Stimulated activated effector memory CD8-positive, alpha-beta T cell treated with anti-CD3 and anti-CD28 coated beads, Interleukin-12 subunit alpha, Interleukin-12 subunit beta, amount 100 ng/mL, for 72 hours (primary cell): Measurements from ENCODE around the gene MMP19.

Experiments
- ATAC-seq: fragments of 150-1000 bp; cut with Tn5 transposase; 2 replicates; pipeline ENCODE4 v1.10.0; 2021
- DNase-seq, 2 donors: peaks; one replicate each; pipeline ENCODE4 v3.0.0; 2021 to 2022; ENCODE audit warnings: low spot score in 2 of 2
- H3K27ac Mint-ChIP-seq: one replicate; pipeline ENCODE4 v1.8.0; 2022; ENCODE audit warnings: mild to moderate bottlenecking, mixed read lengths
- H3K36me3 Mint-ChIP-seq: one replicate; pipeline ENCODE4 v1.8.0; 2022; ENCODE audit warnings: mild to moderate bottlenecking, mixed read lengths
- H3K4me1 Mint-ChIP-seq: one replicate; pipeline ENCODE4 v1.8.0; 2022; ENCODE audit warnings: mixed read lengths
- H3K4me3 Mint-ChIP-seq: one replicate; pipeline ENCODE4 v1.8.0; 2022; ENCODE audit warnings: mild to moderate bottlenecking, mixed read lengths
- H3K9me3 Mint-ChIP-seq: one replicate; pipeline ENCODE4 v1.8.0; 2022; ENCODE audit warnings: mixed read lengths

Gene MMP19

DNA sequence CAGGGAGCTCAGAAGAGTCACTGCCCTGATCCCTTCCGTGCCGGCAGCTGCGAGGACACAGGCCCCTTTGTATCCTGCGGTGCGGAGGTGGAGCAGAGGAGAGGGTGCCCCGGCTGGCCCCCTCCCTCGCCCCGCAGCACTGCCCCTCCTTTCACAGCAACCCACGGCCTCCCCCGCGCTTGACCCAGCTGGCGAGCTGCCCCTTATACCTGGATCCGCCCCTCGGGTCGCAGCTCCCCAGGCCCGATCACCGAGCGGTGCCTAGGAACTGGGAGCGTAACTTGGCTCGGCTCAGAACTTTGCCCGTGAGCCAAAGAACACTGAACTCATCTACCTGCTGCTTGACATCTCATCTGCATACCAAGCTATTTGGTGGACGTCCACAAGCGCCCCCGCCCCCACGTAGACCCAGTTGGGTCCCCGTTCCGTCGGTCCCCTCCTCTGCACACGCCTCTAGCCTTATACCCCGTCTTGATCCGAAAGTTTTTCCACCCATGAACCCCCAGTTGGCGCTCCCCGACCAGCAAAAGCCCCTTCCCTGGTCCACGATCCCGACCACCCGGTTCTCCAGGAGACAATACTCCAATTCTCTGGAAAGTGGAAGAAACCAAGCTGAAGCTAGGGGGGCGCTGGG lies 12.7 kb downstream of the MMP19 start:
- peak; percentile 21 to 73 for DNase-seq
- peak overlapping the region; percentile 97 for H3K27ac Mint-ChIP-seq

GRCh38 chr12:55828357-55828756 lies 14.4 kb downstream of the MMP19 start:
- peaks cover 7% of the 10 kb centered on the region for H3K36me3 Mint-ChIP-seq
- peak overlapping the region; percentile 97 for H3K27ac Mint-ChIP-seq
- ATAC-seq = no peak
- H3K4me1 Mint-ChIP-seq = peaks cover 58% of the 10 kb centered on the region
- no peak for DNase-seq
- H3K4me3 Mint-ChIP-seq = peak overlapping the region; percentile 99
- no peaks in the 10 kb centered on the region for H3K9me3 Mint-ChIP-seq

More for the DNA sequence above, 12.7 kb downstream of the MMP19 start:
- Mint-ChIP-seq H3K4me3 (peak overlapping the region; percentile 99), H3K36me3 (peaks cover 7% of the 10 kb centered on the region), H3K4me1 (peaks cover 48% of the 10 kb centered on the region), H3K9me3 (no peaks in the 10 kb centered on the region)
- peak; percentile 38 for ATAC-seq

- peak overlapping the region; percentile 99 for H3K4me3 Mint-ChIP-seq
- no peaks in the 10 kb centered on the region for H3K9me3 Mint-ChIP-seq
- peak overlapping the region; percentile 97 for H3K27ac Mint-ChIP-seq
- no peak for ATAC-seq
- peaks cover 61% of the 10 kb centered on the region for H3K4me1 Mint-ChIP-seq
- peaks cover 7% of the 10 kb centered on the region for H3K36me3 Mint-ChIP-seq
- no peak for DNase-seq
These were observed 14.9 kb downstream of the MMP19 start for GRCh38 chr12:55827806-55828205.

GRCh38 chr12:55824726-55825125 lies 18.0 kb downstream of the MMP19 start:
- no peaks in the 10 kb centered on the region for H3K9me3 Mint-ChIP-seq
- H3K4me3 Mint-ChIP-seq = peak overlapping the region; percentile 99
- DNase-seq (no peak), ATAC-seq (no peak)
- peaks cover 42% of the 10 kb centered on the region for H3K4me1 Mint-ChIP-seq
- H3K27ac Mint-ChIP-seq = peak overlapping the region; percentile 92
- H3K36me3 Mint-ChIP-seq = no peaks in the 10 kb centered on the region

DNA sequence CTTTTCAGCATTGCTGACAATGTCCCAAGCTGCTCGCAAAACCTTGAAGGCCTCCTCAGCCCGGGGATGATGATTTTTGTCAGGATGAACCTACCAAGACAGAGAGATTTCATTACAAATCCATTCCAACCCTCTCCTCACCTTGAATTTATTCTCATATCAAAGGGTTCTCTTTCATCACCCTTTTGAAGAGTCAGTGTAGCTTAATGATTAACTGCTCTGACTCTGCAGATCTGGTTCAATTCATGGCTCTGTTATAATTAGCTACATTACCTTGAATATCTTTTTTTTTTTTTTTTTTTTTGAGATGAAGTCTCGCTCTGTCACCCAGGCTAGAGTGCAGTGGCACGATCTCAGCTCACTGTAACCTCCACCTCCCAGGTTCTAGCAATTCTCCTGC lies 19.3 kb downstream of the MMP19 start:
- DNase-seq (no peak), ATAC-seq (no peak)
- Mint-ChIP-seq H3K9me3 (no peaks in the 10 kb centered on the region), H3K4me3 (no peak overlapping the region), H3K4me1 (peaks cover 39% of the 10 kb centered on the region), H3K27ac (peak overlapping the region; percentile 92), H3K36me3 (no peaks in the 10 kb centered on the region)

- ATAC-seq (no peak), DNase-seq (no peak)
- H3K9me3 Mint-ChIP-seq = no peaks in the 10 kb centered on the region
- peaks cover 28% of the 10 kb centered on the region for H3K4me1 Mint-ChIP-seq
- H3K36me3 Mint-ChIP-seq = no peaks in the 10 kb centered on the region
- no peak overlapping the region for H3K4me3 Mint-ChIP-seq
- H3K27ac Mint-ChIP-seq = peak overlapping the region; percentile 92
These were observed 20.5 kb downstream of the MMP19 start for GRCh38 chr12:55822228-55822627.

- peaks cover 15% of the 10 kb centered on the region for H3K4me1 Mint-ChIP-seq
- no peak overlapping the region for H3K4me3 Mint-ChIP-seq
- peak overlapping the region; percentile 20 for H3K27ac Mint-ChIP-seq
- H3K36me3 Mint-ChIP-seq = peaks cover 6% of the 10 kb centered on the region
- DNase-seq (no peak), ATAC-seq (no peak)
- H3K9me3 Mint-ChIP-seq = no peaks in the 10 kb centered on the region
These were observed 22.1 kb downstream of the MMP19 start for GRCh38 chr12:55820679-55821078.

DNA sequence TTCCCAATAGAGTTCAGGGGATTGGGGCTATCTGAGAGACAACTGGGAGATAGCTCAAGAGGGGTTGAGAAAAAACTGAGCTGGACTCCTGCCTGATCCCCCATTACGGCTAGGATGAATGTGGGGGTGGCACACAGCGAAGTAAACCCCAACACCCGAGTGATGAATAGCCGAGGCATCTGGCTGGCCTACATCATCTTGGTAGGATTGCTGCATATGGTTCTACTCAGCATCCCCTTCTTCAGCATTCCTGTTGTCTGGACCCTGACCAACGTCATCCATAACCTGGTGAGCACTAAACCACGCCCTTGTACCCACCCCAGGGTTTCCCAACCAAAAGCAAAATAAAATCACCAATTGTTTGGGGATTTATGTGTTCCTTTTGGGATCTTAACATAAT lies 23.9 kb downstream of the MMP19 start:
- peaks cover 12% of the 10 kb centered on the region for H3K4me1 Mint-ChIP-seq
- H3K36me3 Mint-ChIP-seq = peaks cover 24% of the 10 kb centered on the region

GRCh38 chr12:55818140-55818728 lies 24.5 kb downstream of the MMP19 start:
- Mint-ChIP-seq H3K9me3 (no peaks in the 10 kb centered on the region), H3K27ac (no peak overlapping the region), H3K4me1 (peaks cover 11% of the 10 kb centered on the region), H3K4me3 (no peak overlapping the region), H3K36me3 (peaks cover 31% of the 10 kb centered on the region)
- DNase-seq (no peak), ATAC-seq (peak; percentile 64)

More for the DNA sequence above, 23.9 kb downstream of the MMP19 start:
- no peak overlapping the region for H3K4me3 Mint-ChIP-seq
- H3K9me3 Mint-ChIP-seq = no peaks in the 10 kb centered on the region
- peak overlapping the region; percentile 79 for H3K27ac Mint-ChIP-seq
- ATAC-seq (no peak), DNase-seq (no peak)

GRCh38 chr12:55817345-55818139 lies 25.2 kb downstream of the MMP19 start, which contains the start of the genes ORMDL2 and SARNP:
Gene ORMDL2, plus strand, starts transcription at chr12:55818041. Its CDS starts 959 bp downstream, at chr12:55819000.
Gene SARNP, minus strand, starts transcription at chr12:55817724. Its CDS starts 23 bp downstream, at chr12:55817701.
- no peak within 1 kb of the TSS for H3K4me3 Mint-ChIP-seq
- H3K4me1 Mint-ChIP-seq = peaks cover 17% of the 10 kb centered on the region
- peak within 1 kb of the TSS; percentile 79 for H3K27ac Mint-ChIP-seq
- DNase-seq (peak; percentile 76 to 94), ATAC-seq (peak; percentile 98)
- peaks cover 37% of the 10 kb centered on the region for H3K36me3 Mint-ChIP-seq
- H3K9me3 Mint-ChIP-seq = no peaks in the 10 kb centered on the region

DNA sequence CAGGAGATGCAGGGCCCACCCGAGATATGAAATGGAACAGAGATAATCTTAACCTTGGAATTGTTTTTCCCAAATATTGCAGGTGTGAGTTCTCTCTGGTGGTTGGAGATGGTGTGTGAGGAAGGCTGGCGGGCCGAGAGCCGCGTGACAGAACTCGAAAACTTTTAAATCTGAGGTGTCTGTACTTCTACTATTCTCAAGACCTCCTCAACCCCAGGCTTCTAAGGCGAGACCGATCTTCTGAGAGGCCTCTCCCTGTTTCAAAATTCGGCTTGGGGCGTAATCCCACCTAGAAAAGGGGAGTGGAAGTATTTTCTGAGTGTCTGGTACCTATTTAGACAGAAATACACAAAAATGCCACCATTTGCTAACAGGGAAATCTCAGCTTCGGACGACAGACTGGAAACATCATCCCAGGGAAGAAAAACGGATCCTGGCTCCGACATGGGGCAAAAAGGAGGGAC lies 25.8 kb downstream of the MMP19 start:
- peaks cover 40% of the 10 kb centered on the region for H3K36me3 Mint-ChIP-seq
- H3K4me1 Mint-ChIP-seq = peaks cover 23% of the 10 kb centered on the region
- no peak for DNase-seq
- H3K4me3 Mint-ChIP-seq = no peak overlapping the region
- H3K27ac Mint-ChIP-seq = no peak overlapping the region
- no peaks in the 10 kb centered on the region for H3K9me3 Mint-ChIP-seq
- ATAC-seq = no peak

DNA sequence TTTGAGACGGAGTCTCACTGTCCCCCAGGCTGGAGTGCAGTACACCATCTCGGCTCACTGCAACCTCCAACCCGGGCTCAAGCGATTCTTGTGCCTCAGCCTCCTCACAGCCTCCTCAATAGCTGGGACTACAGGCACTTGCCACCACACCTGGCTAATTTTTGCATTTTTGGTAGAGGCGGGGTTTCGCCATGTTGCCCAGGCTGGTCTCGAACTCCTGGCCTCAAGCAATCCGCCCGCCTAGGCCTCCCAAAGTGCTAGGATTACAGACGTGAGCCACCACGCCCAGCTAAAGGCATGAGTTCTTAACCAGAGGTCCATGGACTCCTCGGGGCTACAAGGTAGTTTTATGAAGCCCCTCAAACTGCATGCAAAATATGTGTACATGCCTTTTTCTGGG lies 27.3 kb downstream of the MMP19 start:
- peaks cover 30% of the 10 kb centered on the region for H3K4me1 Mint-ChIP-seq

DNA sequence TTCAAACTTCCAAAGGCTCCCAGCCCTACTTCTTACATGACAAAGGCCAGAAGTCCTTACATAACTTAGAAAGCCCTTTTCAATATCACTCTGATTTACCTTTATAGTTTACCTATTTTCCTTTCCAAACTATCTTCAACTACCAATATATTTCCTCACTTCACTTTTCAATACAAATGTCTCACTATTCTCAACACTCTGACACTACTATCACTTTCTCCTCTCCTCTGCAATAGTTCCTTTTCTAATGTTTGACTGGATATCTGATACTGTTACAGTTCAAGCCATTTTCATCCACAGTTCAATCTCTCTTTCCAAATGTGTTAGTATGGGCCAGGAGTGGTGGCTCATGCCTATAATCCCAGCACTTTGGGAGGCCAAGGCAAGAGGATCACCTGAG lies 28.5 kb downstream of the MMP19 start:
- DNase-seq (no peak), ATAC-seq (no peak)
- Mint-ChIP-seq H3K4me3 (no peak overlapping the region), H3K36me3 (peaks cover 67% of the 10 kb centered on the region), H3K9me3 (no peaks in the 10 kb centered on the region), H3K27ac (no peak overlapping the region), H3K4me1 (peaks cover 34% of the 10 kb centered on the region)

More for the DNA sequence above, 27.3 kb downstream of the MMP19 start:
- no peak overlapping the region for H3K27ac Mint-ChIP-seq
- DNase-seq = no peak
- H3K9me3 Mint-ChIP-seq = no peaks in the 10 kb centered on the region
- no peak for ATAC-seq
- peaks cover 55% of the 10 kb centered on the region for H3K36me3 Mint-ChIP-seq
- no peak overlapping the region for H3K4me3 Mint-ChIP-seq

DNA sequence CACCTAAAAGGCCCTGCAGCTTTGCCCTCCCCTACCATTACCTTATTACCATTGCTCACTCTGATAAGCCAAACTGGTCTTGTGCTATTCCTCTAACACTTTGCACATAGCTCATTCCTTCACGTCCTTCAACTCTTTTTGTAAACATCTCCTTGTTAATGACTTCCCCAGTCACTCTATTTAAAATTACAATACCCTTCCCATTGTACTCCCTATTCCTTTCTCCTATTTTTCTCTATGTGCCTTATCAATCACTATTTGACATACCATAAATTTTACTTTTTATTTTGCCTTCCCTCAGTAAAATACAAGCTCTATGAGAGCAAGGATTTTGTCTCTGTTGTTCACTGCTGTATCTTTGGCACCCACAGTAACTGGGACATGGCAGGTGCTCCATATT lies 30.6 kb downstream of the MMP19 start:
- DNase-seq (no peak), ATAC-seq (no peak)
- Mint-ChIP-seq H3K4me1 (peaks cover 36% of the 10 kb centered on the region), H3K9me3 (no peaks in the 10 kb centered on the region), H3K36me3 (peaks cover 89% of the 10 kb centered on the region), H3K4me3 (no peak overlapping the region), H3K27ac (peak overlapping the region; percentile 7)

- peaks cover 95% of the 10 kb centered on the region for H3K36me3 Mint-ChIP-seq
- no peaks in the 10 kb centered on the region for H3K9me3 Mint-ChIP-seq
- H3K4me3 Mint-ChIP-seq = no peak overlapping the region
- no peak for ATAC-seq
- DNase-seq = no peak
- peaks cover 39% of the 10 kb centered on the region for H3K4me1 Mint-ChIP-seq
- peak overlapping the region; percentile 32 for H3K27ac Mint-ChIP-seq
These were observed 33.5 kb downstream of the MMP19 start for GRCh38 chr12:55809274-55809673.
